Measurements from ENCODE around the gene ROCK2. TPM values are rescaled to one million over a fixed set of nuclear protein-coding genes. Genes with fewer than 3 reads are reported as not detected.
"Not testable (repeated sequence)": the region's sequence is repeated elsewhere in the genome, so short reads cannot be mapped to it uniquely, and the experiment has no call there.

The ROCK2 gene
- total RNA-seq, 1 donor, result 7.0 TPM

GRCh38 chr2:11196246-11196645, 148.2 kb downstream of the ROCK2 start:
- no peak for DNase-seq (ENCODE audit: low read depth in 2 of 3, low spot score in 2 of 3)

- peak in 1 of 3 donors; percentile 37 for DNase-seq (ENCODE audit: low read depth in 2 of 3, low spot score in 2 of 3)
Observed at GRCh38 chr2:11187731-11188130, 156.7 kb downstream of the ROCK2 start.

DNA sequence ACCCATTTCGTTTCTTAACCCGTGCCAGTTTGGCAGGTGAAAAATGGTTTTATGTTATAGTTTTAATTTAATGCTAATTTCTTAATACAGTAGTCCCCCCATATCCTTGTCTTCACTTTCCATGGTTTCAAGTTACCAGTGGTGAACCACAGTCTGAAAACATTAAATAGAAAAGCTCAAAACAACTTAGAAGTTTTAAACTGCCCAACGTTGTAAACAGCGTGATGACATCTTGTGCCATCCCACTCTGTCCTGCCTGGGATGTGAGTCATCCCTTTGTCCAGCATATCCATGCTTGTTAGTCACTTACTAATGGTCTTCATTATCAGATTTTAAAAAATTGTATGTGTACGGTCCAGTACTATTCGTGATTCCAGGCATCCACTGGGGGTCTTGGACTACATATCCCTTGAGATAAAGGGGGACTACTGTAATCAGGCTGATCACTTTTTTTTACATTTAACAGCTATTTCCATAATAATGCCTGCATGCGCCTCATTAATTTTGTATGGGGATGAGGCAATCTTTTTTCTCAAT, 157.3 kb downstream of the ROCK2 start:
- DNase-seq (ENCODE audit: low read depth in 2 of 3, low spot score in 2 of 3), result no peak

GRCh38 chr2:11186145-11186544, 158.3 kb downstream of the ROCK2 start:
- no peak for DNase-seq (ENCODE audit: low read depth in 2 of 3, low spot score in 2 of 3)

- no peak for DNase-seq (ENCODE audit: low read depth in 2 of 3, low spot score in 2 of 3)
Observed at GRCh38 chr2:11182951-11183350, 161.5 kb downstream of the ROCK2 start.

DNA sequence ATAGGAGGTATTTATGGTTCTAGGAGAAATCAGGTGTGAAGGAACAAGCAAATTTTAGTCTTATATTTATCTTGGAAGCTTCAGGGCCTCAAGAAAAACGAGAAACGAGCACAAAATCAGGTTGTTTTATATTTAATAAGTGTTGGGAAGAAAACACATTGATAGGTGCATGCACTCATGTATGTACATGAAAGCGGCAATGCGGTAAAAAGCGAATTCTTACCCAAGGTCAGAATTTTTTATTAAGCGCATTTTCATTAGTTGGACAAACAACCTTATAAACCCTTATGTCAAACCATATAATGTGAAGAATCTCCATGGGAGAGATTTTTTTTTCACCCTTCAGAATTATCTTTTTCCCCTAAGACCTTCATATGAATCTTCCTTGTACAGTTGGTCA, 163.8 kb downstream of the ROCK2 start:
- no peak for DNase-seq (ENCODE audit: low read depth in 2 of 3, low spot score in 2 of 3)

DNA sequence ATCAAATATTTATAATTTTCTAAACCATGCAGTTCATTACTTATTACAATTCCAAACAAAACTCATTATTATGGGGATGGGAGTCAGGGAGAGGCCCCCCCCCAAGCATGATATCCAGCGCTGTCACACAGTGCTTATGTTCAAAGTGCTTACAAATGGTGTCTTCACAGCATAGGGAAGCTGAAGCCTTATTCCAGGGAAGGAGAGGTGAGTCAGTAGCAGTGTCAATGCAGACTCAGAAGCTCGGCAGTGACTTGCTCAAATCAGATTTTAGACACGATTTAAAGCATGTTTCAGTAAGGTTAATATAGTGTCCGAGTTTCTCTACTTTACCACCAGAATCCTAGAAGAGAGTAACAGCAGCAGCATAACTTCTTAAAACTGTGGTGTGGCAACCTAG, 164.5 kb downstream of the ROCK2 start:
- no peak for DNase-seq (ENCODE audit: low read depth in 2 of 3, low spot score in 2 of 3)

DNA sequence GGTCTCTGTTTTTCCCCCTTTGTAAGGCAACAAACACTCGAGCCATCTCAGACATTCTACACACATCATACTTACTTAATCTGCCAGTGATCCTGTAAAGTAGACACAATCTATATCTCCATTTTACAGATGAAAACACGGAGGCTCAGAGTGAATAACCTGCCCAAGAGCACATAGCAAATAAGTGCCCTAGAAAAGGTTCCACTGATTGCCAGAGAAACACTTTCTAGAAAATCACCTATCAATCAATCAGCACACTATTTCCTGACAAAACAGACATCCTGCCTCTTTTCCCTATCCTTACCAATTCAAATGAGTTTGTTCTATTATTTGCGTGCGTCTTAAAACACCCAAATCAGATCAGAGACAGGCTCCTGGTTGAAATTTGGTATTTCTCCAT, 165.2 kb downstream of the ROCK2 start:
- no peak for DNase-seq (ENCODE audit: low read depth in 2 of 3, low spot score in 2 of 3)

DNA sequence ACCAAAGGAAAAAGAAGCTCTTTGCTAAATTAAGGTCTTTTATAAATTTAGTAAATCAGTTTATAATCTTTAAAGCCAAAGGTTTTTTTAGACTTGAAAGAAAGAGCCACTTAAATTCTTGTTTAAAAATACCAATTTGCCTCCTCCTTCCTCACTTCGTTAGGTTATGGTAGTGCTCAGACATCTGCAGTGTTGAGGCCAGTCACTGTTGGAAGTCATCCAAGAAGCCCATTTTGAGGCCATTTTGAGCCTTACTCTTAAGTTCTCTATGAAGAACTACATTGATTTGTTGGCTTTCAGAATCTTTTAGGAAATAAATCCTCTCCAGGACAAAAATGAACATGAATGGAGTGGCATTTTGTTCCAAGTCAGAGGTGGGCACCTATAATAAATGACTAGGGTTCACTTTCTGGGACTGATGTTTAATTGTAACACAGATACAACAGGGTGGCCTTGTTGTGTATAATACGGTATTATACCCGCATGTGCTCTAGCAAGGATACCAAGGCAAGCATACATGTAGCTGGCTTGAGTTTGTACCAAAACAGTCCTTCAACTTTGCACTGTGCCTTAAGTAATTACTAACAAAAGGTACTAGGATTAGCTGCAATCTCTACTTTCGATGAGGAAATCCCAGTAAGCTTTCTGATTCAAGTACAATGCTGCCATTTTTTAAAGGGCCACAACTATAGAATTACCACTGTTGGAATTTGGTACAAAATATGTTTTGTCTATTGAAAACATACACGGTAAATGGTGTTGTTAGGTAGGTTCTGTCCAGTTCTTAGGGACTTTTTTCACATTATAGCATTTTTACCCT, 166.4 kb downstream of the ROCK2 start:
- DNase-seq (ENCODE audit: low read depth in 2 of 3, low spot score in 2 of 3), result peak in 1 of 3 donors; percentile 21

- DNase-seq (ENCODE audit: low read depth in 2 of 3, low spot score in 2 of 3), result no peak
Observed at GRCh38 chr2:11175293-11175795, 169.1 kb downstream of the ROCK2 start.

GRCh38 chr2:11174222-11174621, 170.2 kb downstream of the ROCK2 start:
- no peak for DNase-seq (ENCODE audit: low read depth in 2 of 3, low spot score in 2 of 3)

DNA sequence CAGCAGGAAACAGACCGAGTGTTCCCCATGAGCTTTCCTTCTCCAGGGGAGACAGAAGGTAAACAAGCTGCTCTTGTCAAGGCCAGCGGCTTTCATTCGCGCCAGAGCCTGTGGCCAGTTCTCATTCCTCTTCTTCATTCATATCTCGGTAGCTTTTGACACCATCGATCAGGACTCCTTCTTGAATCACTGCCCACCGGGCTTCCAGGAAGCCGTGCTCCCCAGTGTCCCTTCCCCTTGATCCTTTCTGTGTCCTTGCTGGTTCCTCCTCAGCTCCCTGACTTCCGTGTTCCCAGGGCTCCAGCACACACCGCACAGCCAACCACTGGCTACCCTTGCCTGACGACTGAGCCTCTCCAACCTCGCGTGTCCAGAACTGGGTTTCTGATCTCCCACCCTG, 175.1 kb downstream of the ROCK2 start:
- DNase-seq (ENCODE audit: low read depth in 2 of 3, low spot score in 2 of 3), result no peak

- DNase-seq (ENCODE audit: low read depth in 2 of 3, low spot score in 2 of 3), result no peak
Observed at GRCh38 chr2:11168488-11168887, 175.9 kb downstream of the ROCK2 start.

- DNase-seq (ENCODE audit: low read depth in 2 of 3, low spot score in 2 of 3), result no peak
Observed at GRCh38 chr2:11166476-11166875, 178.0 kb downstream of the ROCK2 start.

GRCh38 chr2:11165046-11165445, 179.4 kb downstream of the ROCK2 start:
- DNase-seq (ENCODE audit: low read depth in 2 of 3, low spot score in 2 of 3), result not testable (repeated sequence)

GRCh38 chr2:11163439-11164317, 180.8 kb downstream of the ROCK2 start:
- no peak for DNase-seq (ENCODE audit: low read depth in 2 of 3, low spot score in 2 of 3)

DNA sequence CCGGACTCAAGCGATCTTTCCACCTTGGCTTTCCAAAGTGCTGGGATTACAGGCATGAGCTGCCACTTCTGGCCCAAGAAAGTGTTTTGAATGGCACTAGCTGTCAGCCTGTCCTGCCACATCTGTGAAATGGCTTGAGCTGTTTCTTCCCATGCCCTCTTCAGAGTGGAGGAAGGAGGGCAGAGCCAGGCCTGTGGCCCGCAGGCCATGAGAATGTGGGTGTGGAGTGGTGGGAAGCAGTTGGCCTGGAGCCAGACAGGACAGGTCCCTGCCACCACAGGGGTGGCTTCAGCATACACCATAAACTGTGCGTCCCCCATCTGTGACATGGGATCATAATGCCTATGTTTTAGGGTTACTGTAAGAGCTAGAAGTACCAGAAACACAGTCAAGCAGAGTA, 182.7 kb downstream of the ROCK2 start:
- DNase-seq (ENCODE audit: low read depth in 2 of 3, low spot score in 2 of 3), result no peak

DNA sequence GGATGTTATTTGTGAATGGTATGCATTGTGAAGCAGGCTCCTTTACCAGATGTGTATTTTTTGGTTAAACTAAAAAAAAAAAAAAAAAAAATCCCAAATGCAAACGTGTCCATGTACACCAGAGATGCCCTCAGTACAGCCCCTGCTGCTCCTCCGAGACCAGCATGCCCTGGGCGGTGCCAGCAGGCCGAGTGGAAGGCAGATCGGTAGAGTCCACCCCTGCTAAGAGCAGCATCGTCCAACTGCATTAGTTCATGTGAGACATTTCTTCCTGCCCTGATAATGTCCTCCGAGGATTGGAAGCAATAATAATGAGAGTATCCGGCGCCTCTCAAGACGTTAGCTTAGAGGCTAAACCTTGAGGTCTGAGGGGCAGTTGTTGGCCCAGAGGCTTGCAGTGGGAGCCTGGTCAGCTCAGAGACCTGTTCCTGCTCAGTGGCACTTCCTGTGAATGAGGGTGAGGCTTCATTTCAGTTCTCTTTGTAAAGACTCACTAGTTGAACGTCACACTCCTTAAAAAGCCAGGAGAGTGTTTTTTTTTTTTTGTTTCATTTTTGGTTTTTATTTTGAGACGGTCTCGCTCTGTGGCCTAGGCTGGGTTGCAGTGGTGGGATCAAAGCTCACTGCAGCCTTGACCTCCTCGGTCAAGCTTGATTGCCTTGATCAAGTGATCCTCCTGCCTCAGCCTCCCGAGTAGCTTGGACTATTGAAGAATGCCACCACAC, 183.5 kb downstream of the ROCK2 start:
- no peak for DNase-seq (ENCODE audit: low read depth in 2 of 3, low spot score in 2 of 3)

DNA sequence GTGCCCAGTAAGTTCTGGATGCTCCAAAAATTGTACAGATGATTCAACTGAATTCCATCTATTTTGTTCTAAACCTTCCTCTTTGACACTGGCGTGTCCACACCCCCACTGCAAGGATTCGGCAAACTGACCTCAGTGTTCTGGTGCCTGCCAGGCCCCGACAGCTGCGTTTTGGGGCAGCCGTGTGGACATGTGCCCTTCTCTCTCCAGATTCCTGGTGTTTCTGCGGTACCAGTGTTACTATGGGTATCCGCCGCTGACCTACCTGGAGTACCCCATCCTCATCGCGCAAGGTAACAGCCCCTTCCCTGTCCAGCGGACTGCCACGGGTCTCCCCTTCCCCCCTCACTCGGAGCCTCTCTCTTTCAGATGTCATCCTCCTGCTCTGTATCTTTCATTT, 184.2 kb downstream of the ROCK2 start:
- DNase-seq (ENCODE audit: low read depth in 2 of 3, low spot score in 2 of 3), result no peak

DNA sequence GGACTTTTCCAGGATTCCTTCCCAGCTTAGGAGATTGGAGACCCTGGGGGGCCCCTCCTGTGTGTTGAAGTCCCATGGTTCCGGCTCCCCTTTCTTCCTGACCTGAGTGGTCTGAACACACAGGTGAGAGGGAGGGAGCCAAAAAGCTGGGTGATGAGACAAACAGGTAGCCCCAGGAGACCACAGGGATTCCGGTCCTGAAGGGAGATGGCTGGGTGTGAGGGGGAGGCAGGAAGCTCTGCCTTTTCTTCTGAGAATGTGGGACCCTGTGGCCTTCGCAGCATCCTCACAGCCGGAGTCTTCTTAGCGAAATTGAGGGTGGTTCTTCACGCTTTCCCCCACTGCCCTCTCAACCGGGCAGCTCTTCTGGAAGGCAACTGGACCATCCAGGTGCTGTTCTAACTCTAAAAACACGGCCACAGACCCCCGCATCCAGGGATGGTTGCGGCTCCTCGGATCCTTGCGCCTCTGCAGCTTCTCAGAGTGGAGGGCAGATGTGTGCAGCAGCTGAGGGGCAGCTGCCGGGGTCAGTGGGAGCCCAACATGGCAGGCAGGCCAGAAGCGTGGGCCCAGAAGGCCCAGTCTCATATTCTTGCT, 184.8 kb downstream of the ROCK2 start:
- no peak for DNase-seq (ENCODE audit: low read depth in 2 of 3, low spot score in 2 of 3)

All from hematopoietic multipotent progenitor cell (in vitro differentiated cells).